SK-N-SH treated with all-trans-retinoic acid at 6 μM for 48 hours (cell line): ENCODE results near the gene APOA5.
A peak's percentile ranks its signal among the peaks of the same experiment; 100 is the strongest.

Experiments
- ATAC-seq: fragments of 200-7000 bp; cut with Tn5 transposase; 3 replicates; pipeline ENCODE4 v1.9.1; 2020; ENCODE audit warnings: mild to moderate bottlenecking, moderate library complexity
- ARNTL ChIP-seq: fragments of 450-650 bp; formaldehyde crosslinking; IDR thresholded peaks from 2 replicates; pipeline ENCODE4 v1.5.0; 2020; ENCODE audit warnings: low read depth, mild to moderate bottlenecking, moderate library complexity, borderline replicate concordance
- BACH2 ChIP-seq: fragments of 250-450 bp; sonication (Bioruptor Pico); IDR thresholded peaks from 2 replicates; pipeline ENCODE4 v1.9.0; 2021; ENCODE audit warnings: mild to moderate bottlenecking, borderline replicate concordance
- CSDC2 ChIP-seq: fragments of 250-450 bp; sonication (Bioruptor Pico); IDR thresholded peaks from 2 replicates; pipeline ENCODE4 v1.5.0; 2020; ENCODE audit warnings: mild to moderate bottlenecking, moderate library complexity
- ESRRG ChIP-seq: fragments of 250-450 bp; sonication (Bioruptor Pico); IDR thresholded peaks from 2 replicates; pipeline ENCODE4 v1.6.1; 2021; ENCODE audit warnings: mild to moderate bottlenecking
- GLIS3 ChIP-seq: fragments of 250-450 bp; sonication (Bioruptor Pico); IDR thresholded peaks from 2 replicates; pipeline ENCODE4 v1.5.0; 2020; ENCODE audit warnings: mild to moderate bottlenecking, moderate library complexity
- OSR1 ChIP-seq: fragments of 250-450 bp; sonication (Bioruptor Pico); IDR thresholded peaks from 2 replicates; pipeline ENCODE4 v1.8.0; 2022; ENCODE audit warnings: moderate library complexity, mild to moderate bottlenecking, inconsistent platforms
- PPARA ChIP-seq: fragments of 250-450 bp; sonication (Bioruptor Pico); IDR thresholded peaks from 2 replicates; pipeline ENCODE4 v1.5.0; 2020; ENCODE audit warnings: mild to moderate bottlenecking, borderline replicate concordance
- RARB ChIP-seq: fragments of 250-450 bp; sonication (Bioruptor Pico); IDR thresholded peaks from 2 replicates; pipeline ENCODE4 v1.8.0; 2021; ENCODE audit warnings: mild to moderate bottlenecking, moderate library complexity
- SNAI2 ChIP-seq: fragments of 250-450 bp; sonication (Bioruptor Pico); IDR thresholded peaks from 2 replicates; pipeline ENCODE4 v1.5.0; 2020; ENCODE audit warnings: mild to moderate bottlenecking, moderate library complexity
- TOX ChIP-seq: fragments of 250-450 bp; sonication (Bioruptor Pico); IDR thresholded peaks from 2 replicates; pipeline ENCODE4 v1.8.0; 2021; ENCODE audit warnings: mild to moderate bottlenecking, moderate library complexity, borderline replicate concordance
- ZC3H10 ChIP-seq: fragments of 250-450 bp; sonication (Bioruptor Pico); IDR thresholded peaks from 2 replicates; pipeline ENCODE4 v1.5.1; 2021; ENCODE audit warnings: mild to moderate bottlenecking, moderate library complexity
- ZFP3 ChIP-seq: fragments of 250-450 bp; sonication (Bioruptor Pico); IDR thresholded peaks from 2 replicates; pipeline ENCODE4 v1.5.0; 2020; ENCODE audit warnings: mild to moderate bottlenecking, moderate library complexity
- ZFP30 ChIP-seq: fragments of 450-650 bp; formaldehyde crosslinking; IDR thresholded peaks from 2 replicates; pipeline ENCODE4 v1.5.0; 2022; ENCODE audit warnings: mild to moderate bottlenecking, moderate library complexity
- ZNF70 ChIP-seq: fragments of 450-650 bp; formaldehyde crosslinking; IDR thresholded peaks from 2 replicates; pipeline ENCODE4 v1.5.0; 2020; ENCODE audit warnings: mild to moderate bottlenecking, moderate library complexity
- ZNF8 ChIP-seq: fragments of 450-650 bp; formaldehyde crosslinking; IDR thresholded peaks from 2 replicates; pipeline ENCODE4 v1.5.0; 2020; ENCODE audit warnings: mild to moderate bottlenecking, moderate library complexity
- TF ChIP-seq, protein P1 (sequence below): fragments of 250-450 bp; sonication (Bioruptor Pico); IDR thresholded peaks from 2 replicates; pipeline ENCODE4 v1.8.0; 2020; ENCODE audit warnings: mild to moderate bottlenecking, moderate library complexity, borderline replicate concordance
- TF ChIP-seq, protein P2 (sequence below): fragments of 250-450 bp; sonication (Bioruptor Pico); IDR thresholded peaks from 2 replicates; pipeline ENCODE4 v1.5.0; 2020; ENCODE audit warnings: mild to moderate bottlenecking, moderate library complexity
- TF ChIP-seq, protein P3 (sequence below): fragments of 250-450 bp; sonication (Bioruptor Pico); IDR thresholded peaks from 2 replicates; pipeline ENCODE4 v1.5.1; 2020; ENCODE audit warnings: low read depth, mild to moderate bottlenecking, moderate library complexity
- TF ChIP-seq, protein P4 (sequence below): fragments of 250-450 bp; sonication (Bioruptor Pico); IDR thresholded peaks from 2 replicates; pipeline ENCODE4 v1.5.1; 2021; ENCODE audit warnings: mild to moderate bottlenecking, moderate library complexity
- TF ChIP-seq, protein P5 (sequence below): fragments of 250-450 bp; sonication (Bioruptor Pico); IDR thresholded peaks from 2 replicates; pipeline ENCODE4 v1.8.0; 2021; ENCODE audit warnings: low read depth, mild to moderate bottlenecking, moderate library complexity, borderline replicate concordance

Gene APOA5

DNA sequence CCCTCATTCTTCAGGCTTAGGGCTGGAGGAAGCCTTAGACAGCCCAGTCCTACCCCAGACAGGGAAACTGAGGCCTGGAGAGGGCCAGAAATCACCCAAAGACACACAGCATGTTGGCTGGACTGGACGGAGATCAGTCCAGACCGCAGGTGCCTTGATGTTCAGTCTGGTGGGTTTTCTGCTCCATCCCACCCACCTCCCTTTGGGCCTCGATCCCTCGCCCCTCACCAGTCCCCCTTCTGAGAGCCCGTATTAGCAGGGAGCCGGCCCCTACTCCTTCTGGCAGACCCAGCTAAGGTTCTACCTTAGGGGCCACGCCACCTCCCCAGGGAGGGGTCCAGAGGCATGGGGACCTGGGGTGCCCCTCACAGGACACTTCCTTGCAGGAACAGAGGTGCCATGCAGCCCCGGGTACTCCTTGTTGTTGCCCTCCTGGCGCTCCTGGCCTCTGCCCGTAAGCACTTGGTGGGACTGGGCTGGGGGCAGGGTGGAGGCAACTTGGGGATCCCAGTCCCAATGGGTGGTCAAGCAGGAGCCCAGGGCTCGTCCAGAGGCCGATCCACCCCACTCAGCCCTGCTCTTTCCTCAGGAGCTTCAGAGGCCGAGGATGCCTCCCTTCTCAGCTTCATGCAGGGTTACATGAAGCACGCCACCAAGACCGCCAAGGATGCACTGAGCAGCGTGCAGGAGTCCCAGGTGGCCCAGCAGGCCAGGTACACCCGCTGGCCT, 38.7 kb upstream of the APOA5 start:
- ATAC-seq: no peak
- TF ChIP-seq ZFP30 (CRISPR knock-in tag) (no peak), ZNF8 (CRISPR knock-in tag) (no peak), GLIS3 (no peak), PPARA (CRISPR knock-in tag) (no peak), RARB (CRISPR knock-in tag) (no peak), ZNF70 (no peak), ZC3H10 (CRISPR knock-in tag) (no peak), CSDC2 (CRISPR knock-in tag) (no peak), OSR1 (no peak), ARNTL (CRISPR knock-in tag) (no peak), TOX (no peak), ZFP3 (CRISPR knock-in tag) (no peak), BACH2 (no peak), ESRRG (CRISPR knock-in tag) (no peak)
- TF ChIP-seq, protein P1, sequence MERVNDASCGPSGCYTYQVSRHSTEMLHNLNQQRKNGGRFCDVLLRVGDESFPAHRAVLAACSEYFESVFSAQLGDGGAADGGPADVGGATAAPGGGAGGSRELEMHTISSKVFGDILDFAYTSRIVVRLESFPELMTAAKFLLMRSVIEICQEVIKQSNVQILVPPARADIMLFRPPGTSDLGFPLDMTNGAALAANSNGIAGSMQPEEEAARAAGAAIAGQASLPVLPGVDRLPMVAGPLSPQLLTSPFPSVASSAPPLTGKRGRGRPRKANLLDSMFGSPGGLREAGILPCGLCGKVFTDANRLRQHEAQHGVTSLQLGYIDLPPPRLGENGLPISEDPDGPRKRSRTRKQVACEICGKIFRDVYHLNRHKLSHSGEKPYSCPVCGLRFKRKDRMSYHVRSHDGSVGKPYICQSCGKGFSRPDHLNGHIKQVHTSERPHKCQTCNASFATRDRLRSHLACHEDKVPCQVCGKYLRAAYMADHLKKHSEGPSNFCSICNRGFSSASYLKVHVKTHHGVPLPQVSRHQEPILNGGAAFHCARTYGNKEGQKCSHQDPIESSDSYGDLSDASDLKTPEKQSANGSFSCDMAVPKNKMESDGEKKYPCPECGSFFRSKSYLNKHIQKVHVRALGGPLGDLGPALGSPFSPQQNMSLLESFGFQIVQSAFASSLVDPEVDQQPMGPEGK (CRISPR knock-in tag): no peak
- TF ChIP-seq, protein P2, sequence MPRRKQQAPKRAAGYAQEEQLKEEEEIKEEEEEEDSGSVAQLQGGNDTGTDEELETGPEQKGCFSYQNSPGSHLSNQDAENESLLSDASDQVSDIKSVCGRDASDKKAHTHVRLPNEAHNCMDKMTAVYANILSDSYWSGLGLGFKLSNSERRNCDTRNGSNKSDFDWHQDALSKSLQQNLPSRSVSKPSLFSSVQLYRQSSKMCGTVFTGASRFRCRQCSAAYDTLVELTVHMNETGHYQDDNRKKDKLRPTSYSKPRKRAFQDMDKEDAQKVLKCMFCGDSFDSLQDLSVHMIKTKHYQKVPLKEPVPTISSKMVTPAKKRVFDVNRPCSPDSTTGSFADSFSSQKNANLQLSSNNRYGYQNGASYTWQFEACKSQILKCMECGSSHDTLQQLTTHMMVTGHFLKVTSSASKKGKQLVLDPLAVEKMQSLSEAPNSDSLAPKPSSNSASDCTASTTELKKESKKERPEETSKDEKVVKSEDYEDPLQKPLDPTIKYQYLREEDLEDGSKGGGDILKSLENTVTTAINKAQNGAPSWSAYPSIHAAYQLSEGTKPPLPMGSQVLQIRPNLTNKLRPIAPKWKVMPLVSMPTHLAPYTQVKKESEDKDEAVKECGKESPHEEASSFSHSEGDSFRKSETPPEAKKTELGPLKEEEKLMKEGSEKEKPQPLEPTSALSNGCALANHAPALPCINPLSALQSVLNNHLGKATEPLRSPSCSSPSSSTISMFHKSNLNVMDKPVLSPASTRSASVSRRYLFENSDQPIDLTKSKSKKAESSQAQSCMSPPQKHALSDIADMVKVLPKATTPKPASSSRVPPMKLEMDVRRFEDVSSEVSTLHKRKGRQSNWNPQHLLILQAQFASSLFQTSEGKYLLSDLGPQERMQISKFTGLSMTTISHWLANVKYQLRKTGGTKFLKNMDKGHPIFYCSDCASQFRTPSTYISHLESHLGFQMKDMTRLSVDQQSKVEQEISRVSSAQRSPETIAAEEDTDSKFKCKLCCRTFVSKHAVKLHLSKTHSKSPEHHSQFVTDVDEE (CRISPR knock-in tag): no peak
- TF ChIP-seq, protein P3, sequence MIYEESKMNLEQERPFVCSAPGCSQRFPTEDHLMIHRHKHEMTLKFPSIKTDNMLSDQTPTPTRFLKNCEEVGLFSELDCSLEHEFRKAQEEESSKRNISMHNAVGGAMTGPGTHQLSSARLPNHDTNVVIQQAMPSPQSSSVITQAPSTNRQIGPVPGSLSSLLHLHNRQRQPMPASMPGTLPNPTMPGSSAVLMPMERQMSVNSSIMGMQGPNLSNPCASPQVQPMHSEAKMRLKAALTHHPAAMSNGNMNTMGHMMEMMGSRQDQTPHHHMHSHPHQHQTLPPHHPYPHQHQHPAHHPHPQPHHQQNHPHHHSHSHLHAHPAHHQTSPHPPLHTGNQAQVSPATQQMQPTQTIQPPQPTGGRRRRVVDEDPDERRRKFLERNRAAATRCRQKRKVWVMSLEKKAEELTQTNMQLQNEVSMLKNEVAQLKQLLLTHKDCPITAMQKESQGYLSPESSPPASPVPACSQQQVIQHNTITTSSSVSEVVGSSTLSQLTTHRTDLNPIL (CRISPR knock-in tag): no peak
- TF ChIP-seq, protein P4, sequence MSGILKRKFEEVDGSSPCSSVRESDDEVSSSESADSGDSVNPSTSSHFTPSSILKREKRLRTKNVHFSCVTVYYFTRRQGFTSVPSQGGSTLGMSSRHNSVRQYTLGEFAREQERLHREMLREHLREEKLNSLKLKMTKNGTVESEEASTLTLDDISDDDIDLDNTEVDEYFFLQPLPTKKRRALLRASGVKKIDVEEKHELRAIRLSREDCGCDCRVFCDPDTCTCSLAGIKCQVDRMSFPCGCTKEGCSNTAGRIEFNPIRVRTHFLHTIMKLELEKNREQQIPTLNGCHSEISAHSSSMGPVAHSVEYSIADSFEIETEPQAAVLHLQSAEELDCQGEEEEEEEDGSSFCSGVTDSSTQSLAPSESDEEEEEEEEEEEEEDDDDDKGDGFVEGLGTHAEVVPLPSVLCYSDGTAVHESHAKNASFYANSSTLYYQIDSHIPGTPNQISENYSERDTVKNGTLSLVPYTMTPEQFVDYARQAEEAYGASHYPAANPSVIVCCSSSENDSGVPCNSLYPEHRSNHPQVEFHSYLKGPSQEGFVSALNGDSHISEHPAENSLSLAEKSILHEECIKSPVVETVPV: no peak
- TF ChIP-seq, protein P5, sequence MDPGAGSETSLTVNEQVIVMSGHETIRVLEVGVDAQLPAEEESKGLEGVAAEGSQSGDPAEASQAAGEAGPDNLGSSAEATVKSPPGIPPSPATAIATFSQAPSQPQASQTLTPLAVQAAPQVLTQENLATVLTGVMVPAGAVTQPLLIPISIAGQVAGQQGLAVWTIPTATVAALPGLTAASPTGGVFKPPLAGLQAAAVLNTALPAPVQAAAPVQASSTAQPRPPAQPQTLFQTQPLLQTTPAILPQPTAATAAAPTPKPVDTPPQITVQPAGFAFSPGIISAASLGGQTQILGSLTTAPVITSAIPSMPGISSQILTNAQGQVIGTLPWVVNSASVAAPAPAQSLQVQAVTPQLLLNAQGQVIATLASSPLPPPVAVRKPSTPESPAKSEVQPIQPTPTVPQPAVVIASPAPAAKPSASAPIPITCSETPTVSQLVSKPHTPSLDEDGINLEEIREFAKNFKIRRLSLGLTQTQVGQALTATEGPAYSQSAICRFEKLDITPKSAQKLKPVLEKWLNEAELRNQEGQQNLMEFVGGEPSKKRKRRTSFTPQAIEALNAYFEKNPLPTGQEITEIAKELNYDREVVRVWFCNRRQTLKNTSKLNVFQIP: no peak

DNA sequence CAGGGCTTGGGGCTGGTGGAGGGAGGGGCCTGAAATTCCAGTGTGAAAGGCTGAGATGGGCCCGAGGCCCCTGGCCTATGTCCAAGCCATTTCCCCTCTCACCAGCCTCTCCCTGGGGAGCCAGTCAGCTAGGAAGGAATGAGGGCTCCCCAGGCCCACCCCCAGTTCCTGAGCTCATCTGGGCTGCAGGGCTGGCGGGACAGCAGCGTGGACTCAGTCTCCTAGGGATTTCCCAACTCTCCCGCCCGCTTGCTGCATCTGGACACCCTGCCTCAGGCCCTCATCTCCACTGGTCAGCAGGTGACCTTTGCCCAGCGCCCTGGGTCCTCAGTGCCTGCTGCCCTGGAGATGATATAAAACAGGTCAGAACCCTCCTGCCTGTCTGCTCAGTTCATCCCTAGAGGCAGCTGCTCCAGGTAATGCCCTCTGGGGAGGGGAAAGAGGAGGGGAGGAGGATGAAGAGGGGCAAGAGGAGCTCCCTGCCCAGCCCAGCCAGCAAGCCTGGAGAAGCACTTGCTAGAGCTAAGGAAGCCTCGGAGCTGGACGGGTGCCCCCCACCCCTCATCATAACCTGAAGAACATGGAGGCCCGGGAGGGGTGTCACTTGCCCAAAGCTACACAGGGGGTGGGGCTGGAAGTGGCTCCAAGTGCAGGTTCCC, 38.0 kb upstream of the APOA5 start, which contains the start of gene APOC3:
Gene APOC3, plus strand, starts transcription at position 383 of the 659 bp plus-strand sequence. CDS start 676 bp downstream, outside the sequence.
- peak; percentile 25; the same call in 2 of the 3 replicates for ATAC-seq
- no peak for TF ChIP-seq ZNF8 (CRISPR knock-in tag)
- TF ChIP-seq, protein P3 (CRISPR knock-in tag): no peak
- TF ChIP-seq, protein P4: no peak
- TF ChIP-seq ZNF70: no peak
- no peak for TF ChIP-seq RARB (CRISPR knock-in tag)
- TF ChIP-seq ARNTL (CRISPR knock-in tag): no peak
- TF ChIP-seq CSDC2 (CRISPR knock-in tag): no peak
- no peak for TF ChIP-seq SNAI2 (CRISPR knock-in tag)
- TF ChIP-seq, protein P1 (CRISPR knock-in tag): no peak
- no peak for TF ChIP-seq TOX
- no peak for TF ChIP-seq PPARA (CRISPR knock-in tag)
- no peak for TF ChIP-seq OSR1
- TF ChIP-seq ZFP30 (CRISPR knock-in tag): no peak
- TF ChIP-seq, protein P5: no peak
